A673 (cell line): ENCODE measurements around the gene ESM1.

Experiments
- EZH2 ChIP-seq: fragments of 200-600 bp; sonication (generic); IDR thresholded peaks from 2 replicates; pipeline ENCODE4 v1.6.1; 2017; ENCODE audit warnings: borderline replicate concordance, low read depth, mild to moderate bottlenecking, mixed read lengths, antibody characterized with exemption, low read length; ENCODE audit not compliant: poor library complexity, severe bottlenecking
- TF ChIP-seq, protein P1 (sequence below): fragments of 300-800, 200-600 bp; sonication (generic); conservative IDR thresholded peaks from 2 replicates; pipeline ENCODE4 v1.5.1; 2017; ENCODE audit warnings: low read depth, mild to moderate bottlenecking, antibody characterized with exemption, low read length, moderate library complexity, mixed read lengths

GRCh38 chr5:54936201-54936600 lies 49.2 kb downstream of the ESM1 start:
- TF ChIP-seq, protein P1, sequence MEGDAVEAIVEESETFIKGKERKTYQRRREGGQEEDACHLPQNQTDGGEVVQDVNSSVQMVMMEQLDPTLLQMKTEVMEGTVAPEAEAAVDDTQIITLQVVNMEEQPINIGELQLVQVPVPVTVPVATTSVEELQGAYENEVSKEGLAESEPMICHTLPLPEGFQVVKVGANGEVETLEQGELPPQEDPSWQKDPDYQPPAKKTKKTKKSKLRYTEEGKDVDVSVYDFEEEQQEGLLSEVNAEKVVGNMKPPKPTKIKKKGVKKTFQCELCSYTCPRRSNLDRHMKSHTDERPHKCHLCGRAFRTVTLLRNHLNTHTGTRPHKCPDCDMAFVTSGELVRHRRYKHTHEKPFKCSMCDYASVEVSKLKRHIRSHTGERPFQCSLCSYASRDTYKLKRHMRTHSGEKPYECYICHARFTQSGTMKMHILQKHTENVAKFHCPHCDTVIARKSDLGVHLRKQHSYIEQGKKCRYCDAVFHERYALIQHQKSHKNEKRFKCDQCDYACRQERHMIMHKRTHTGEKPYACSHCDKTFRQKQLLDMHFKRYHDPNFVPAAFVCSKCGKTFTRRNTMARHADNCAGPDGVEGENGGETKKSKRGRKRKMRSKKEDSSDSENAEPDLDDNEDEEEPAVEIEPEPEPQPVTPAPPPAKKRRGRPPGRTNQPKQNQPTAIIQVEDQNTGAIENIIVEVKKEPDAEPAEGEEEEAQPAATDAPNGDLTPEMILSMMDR = no peak
- no peak for TF ChIP-seq EZH2
